Measurements from ENCODE around the gene CNKSR1.
"Not testable (repeated sequence)": the region's sequence is repeated elsewhere in the genome, so short reads cannot be mapped to it uniquely, and the experiment has no call there.

CNKSR1 gene

DNA sequence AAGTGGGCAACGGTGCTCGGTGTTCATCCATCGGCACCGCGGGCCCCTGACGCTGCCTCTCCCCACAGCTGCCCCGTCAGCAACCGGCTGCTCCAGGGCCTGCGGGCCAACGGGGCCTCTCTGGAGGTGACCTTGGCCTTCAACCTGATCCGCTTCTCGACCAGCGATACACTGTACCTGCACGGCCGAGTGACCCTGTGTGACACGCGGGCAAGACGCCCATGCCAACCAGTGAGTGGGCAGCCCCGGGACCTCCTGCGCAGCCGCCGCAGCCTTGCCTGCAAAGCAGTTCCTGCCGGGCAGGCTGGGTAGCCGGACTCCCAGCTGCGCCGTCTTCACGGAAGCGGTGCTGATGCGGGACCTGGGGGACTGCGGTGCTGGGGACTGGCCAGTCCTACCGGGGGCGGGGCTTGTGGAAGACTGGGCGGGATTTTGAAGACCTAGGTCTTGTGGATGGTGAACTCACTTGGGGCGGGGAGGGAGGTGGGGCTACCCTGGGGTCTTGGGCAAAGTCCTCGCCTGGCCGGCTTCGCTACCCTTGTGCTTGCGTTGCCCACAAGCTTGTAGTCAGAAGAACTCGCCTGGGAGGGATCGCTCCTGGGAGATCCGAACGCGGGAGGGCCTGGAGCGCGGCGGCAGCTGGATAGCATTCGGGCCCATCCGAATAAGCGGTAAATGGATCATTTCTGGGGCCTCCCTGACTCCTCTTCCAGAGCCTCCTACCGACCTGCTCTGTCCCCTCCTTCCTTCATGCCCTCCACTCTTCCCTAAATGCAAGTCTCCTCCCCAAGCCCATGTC lies 47.9 kb downstream of the CNKSR1 start:
- DNase-seq (ENCODE audit: low read depth in 2 of 2, low spot score in 1 of 2): no peak

DNA sequence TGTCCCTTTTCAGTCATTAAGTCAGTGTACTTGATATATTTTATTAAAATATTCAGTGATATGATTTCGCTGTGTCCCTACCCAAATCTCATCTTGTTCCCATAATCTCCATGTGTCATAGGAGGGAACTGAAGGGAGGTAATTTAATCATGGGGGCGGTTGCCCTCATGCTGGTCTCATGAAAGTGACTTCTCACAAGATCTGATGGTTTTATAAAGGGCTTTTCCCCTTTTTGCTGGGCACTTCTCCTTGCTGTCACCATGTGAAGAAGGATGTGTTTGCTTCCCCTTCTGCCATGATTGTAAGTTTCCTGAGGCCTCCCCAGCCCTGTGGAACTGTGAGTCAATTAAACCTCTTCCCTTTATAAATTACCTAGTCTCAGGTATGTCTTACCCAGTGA lies 53.4 kb downstream of the CNKSR1 start:
- DNase-seq (ENCODE audit: low read depth in 2 of 2, low spot score in 1 of 2): not testable (repeated sequence)

DNA sequence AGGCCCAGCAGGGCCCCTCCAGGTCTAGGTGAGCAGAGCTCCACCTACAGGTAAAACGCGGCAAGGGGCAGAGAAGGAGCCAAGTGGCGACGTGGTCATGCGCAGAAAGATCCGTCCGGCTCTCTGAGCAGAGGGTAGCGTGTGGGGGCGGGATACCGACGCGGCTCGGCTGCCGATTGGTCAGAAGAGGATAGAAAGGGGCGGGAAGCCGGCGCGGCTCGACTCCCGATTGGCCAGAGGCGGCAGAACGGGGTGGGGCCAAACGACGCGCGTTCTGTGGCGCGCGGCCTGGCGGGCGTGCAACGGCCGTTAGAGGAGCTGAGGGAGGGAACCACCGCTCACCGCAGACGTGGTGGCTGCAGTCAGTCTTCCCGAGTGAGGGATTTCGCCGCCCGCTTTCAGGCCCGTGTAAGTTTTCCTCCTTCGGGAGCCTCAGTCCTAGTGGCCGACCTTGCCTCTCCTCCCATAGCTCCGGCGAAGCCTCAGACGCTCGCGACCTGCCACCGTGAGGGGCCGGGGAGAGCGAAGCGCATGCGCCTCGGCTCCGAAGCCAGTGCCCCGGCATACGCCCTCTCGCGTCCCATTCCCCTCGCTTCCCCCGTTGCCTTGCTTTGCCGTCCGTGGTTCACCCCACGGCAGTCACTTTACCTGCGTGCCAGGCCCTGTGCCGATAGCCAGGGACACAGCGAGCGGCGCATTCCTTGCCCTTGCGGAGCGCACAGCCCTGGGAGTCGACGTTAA lies 56.8 kb downstream of the CNKSR1 start, which contains the start of gene CEP85:
Gene CEP85, plus strand, starts transcription at position 298 of the 741 bp plus-strand sequence. CDS start 5,584 bp downstream, outside the sequence.
- DNase-seq (ENCODE audit: low read depth in 2 of 2, low spot score in 1 of 2): peak; percentile 94 to 98

DNA sequence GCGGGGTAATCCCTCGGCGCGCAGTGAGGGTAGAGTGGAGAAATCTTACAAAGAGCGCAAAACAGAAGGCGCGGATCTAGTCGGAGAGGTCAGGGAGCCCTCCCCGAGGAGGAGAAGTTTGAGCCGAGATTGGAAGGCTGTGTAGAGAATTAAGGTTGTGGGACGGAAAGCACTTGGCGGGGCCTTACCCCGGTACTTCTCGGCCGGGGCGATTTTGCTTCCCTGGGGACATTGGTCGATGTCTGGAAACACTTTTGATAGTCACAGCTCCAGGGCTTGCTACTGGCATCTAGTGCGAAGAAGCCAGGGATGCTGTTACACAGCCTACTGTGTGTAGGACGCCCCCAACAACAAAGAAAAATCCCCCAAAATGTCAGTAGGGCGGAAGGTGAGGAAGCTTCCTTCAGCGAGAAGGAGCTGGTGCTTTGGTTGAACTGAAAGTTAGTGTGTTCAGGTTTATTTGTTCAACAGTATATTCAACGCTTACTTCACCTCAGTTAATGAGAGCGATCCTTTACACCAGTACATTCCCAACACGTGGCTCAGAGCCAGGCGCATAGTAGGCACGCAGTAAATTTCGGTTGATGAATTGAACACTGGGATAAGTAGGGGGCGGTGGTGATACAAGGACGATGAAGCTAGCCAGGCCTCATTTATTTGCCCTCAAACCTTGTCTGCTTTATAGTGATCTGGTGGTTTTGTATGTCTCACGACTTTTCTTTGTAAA lies 57.5 kb downstream of the CNKSR1 start:
- DNase-seq (ENCODE audit: low read depth in 2 of 2, low spot score in 1 of 2): no peak

DNA sequence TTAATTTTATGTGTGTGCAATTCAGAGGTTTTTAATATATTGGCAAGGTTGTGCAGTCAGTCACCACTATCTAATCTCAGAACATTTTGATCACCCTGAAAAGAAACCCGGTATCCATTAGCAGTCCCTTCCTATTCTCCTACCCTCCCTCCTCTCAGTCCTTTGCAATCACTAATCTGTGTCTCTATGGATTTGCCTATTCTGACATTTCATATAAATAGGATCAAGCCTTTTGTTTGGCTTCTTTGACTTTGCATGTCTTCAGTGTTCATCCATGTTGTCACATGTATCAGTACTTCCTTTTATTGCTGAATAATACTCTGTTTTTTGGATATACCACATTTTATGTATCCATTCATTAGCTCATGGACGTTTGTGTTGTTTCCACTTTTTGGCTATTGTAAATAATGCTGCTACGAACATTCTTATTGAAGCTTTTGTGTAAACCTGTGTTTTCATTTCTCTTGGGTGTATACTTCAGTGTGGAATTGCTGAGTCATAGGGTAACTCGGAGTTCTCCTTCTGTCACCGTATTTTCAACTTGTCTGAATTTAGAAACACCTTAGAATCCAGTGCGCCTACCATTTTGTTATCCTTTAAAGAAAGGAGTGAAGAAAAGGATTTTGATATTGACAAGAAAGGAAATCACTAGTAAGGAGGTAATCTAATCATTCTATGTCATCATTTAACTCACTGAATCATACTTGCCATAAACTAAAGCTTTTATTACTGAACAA lies 60.1 kb downstream of the CNKSR1 start:
- DNase-seq (ENCODE audit: low read depth in 2 of 2, low spot score in 1 of 2): no peak

Data from stimulated activated CD8-positive, alpha-beta memory T cell treated with anti-CD3 and anti-CD28 coated beads, Interleukin-4, amount 100 ng/mL, for 1 hour (primary cell).